M059J (cell line): ENCODE measurements around the gene ALDH3B1. TPM values are rescaled to one million over a fixed set of nuclear protein-coding genes. Genes with fewer than 3 reads are reported as not detected.
"Not testable (repeated sequence)": the region's sequence is repeated elsewhere in the genome, so short reads cannot be mapped to it uniquely, and the experiment has no call there.

Source experiments
- DNase-seq: peaks from one replicate; pipeline ENCODE4 v3.0.0-alpha.2; 2012; ENCODE audit warnings: low read depth
- total RNA-seq: library from RNA; depleted of rRNA; stranded (reverse); fragments of >200 nt; shearing (Covaris generic); gene quantifications from 2 replicates; pipeline ENCODE4 v1.2.3, GENCODE V29; 2014; rRNA removed

ALDH3B1 gene, protein sequence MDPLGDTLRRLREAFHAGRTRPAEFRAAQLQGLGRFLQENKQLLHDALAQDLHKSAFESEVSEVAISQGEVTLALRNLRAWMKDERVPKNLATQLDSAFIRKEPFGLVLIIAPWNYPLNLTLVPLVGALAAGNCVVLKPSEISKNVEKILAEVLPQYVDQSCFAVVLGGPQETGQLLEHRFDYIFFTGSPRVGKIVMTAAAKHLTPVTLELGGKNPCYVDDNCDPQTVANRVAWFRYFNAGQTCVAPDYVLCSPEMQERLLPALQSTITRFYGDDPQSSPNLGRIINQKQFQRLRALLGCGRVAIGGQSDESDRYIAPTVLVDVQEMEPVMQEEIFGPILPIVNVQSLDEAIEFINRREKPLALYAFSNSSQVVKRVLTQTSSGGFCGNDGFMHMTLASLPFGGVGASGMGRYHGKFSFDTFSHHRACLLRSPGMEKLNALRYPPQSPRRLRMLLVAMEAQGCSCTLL
- 11.0 and 16.8 TPM in 2 replicates for total RNA-seq

DNA sequence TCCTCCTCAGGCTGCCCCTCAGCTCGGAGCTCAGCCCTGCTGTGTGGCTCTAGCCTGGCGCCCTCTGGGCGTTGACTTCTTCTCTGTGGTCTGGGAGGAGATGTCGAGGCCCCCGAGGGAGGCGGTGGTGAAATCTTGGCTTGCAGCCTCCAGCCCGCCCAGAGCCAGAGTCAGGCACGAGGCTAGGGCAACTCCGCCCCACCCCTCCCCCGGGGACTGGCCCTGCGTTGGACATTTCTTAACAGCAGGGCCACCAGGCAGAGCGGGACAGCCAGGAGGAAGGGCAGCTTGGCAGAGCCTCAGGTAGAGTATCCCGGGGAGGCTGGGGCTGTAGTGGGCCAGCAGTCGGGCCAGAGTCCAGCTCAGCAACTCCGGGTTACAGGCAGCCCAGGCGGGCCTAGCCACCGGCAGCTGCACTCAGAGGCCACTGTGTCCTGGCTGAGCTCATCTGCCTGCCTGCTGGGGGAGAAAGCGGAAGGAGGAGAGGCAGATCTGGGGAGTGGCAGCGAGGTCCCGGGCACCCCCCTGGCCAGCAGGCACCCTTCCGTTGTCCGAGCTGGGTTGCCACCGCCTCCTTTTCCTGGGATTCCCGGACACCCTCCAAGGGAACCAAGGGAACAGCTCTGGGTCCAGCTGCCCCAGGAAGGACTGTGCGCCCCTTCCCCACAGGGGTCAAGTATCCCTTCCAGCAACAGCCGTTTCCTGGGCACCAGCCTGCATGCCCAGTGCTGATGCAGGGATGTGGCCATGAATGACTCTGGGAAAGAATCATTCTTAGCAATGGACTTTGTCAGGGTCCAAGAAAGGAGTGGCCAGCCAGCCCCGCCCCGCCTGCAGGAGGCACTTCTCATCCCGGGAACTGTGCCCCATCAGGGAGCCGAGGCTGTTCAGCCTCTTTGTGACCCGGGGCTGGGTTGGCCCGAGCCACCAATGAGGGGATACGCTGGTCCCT lies at the start of gene ALDH3B1:
Gene ALDH3B1 (plus strand): TSS at position 238 of the 952 bp plus-strand sequence. CDS start 4,971 bp downstream, outside the sequence.
- DNase-seq = peak; percentile 95

- not testable (repeated sequence) for DNase-seq
Measured at GRCh38 chr11:67963217-67963616, 46.9 kb upstream of the ALDH3B1 start.

DNA sequence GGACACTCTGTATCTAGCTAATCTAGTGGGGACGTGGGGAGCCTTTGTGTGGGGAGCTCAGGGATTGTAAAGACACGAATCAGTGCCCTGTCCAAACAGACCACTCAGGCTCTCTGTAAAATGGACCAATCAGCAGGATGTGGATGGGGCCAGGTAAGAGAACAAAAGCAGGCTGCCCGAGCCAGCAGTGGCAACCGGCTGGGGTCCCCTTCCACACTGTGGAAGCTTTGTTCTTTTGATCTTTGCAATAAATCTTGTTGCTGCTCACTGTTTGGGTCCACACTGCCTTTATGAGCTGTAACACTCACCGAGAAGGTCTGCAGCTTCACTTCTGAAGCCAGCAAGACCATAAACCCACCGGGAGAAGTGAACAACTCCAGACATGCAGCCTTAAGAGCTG lies 46.2 kb upstream of the ALDH3B1 start:
- DNase-seq = not testable (repeated sequence)

GRCh38 chr11:67964746-67965145 lies 45.4 kb upstream of the ALDH3B1 start:
- DNase-seq = not testable (repeated sequence)

GRCh38 chr11:67965830-67966348 lies 44.2 kb upstream of the ALDH3B1 start:
- not testable (repeated sequence) for DNase-seq

- not testable (repeated sequence) for DNase-seq
Measured at GRCh38 chr11:67974746-67975145, 35.4 kb upstream of the ALDH3B1 start.

GRCh38 chr11:67978766-67979418 lies 31.2 kb upstream of the ALDH3B1 start:
- not testable (repeated sequence) for DNase-seq

DNA sequence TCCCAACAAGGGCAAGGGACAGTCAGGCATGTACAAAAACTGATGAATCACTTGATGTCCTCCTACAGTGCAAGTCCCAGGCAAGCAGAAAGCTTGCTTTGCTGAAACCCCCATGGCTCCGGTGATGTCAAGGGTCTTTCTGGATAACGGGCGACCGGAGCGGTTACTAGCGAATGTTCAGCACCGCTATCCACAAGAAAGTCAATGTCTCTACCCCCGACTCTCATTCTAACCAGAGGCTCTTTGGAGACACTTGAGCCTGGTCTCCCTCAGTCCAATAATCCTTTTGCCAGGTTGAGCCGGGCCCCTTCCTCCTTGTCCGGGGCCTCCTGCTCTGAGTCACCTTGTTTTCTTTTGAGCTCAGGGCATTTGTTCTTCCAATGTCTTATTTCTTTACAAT lies 28.9 kb upstream of the ALDH3B1 start:
- DNase-seq = not testable (repeated sequence)

GRCh38 chr11:67982255-67982857 lies 27.8 kb upstream of the ALDH3B1 start:
- DNase-seq = not testable (repeated sequence)

DNA sequence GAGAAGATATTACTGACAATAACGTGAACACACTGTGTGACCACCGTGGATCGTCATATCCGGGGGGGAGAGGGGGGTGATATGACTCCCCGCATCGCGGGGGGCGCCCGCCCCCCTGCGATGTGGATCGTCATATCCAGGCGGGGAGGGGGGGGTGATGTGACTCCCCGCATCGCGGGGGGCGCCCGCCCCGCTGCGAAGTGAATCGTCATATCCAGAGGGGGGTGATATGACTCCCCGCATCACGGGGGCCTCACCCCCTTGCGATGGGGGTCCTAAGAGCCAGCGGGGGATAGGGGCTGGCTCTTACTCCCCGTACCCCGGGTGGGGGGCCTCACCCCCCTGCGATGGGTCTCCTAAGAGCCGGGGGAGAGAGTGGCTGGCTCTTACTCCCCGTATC lies 26.2 kb upstream of the ALDH3B1 start:
- DNase-seq = no peak

DNA sequence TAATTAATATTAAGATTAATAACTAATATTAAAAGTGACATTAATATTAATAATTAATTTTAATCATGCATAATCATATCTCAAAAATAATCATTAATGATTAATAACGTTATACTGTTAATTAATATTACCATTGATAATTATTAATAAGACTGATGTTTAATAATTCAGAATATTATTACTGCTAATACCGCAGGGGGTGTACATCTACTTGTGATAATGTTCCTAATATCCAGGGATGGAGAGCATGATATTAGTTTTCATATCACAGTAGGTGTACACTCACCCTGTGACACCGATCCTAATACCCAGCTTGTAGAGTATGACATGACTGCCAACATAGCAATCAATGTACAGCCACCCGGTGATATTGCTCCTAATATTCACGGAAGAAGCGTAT lies 24.8 kb upstream of the ALDH3B1 start:
- not testable (repeated sequence) for DNase-seq

- not testable (repeated sequence) for DNase-seq
Measured at GRCh38 chr11:67990546-67991346, 19.4 kb upstream of the ALDH3B1 start.

DNA sequence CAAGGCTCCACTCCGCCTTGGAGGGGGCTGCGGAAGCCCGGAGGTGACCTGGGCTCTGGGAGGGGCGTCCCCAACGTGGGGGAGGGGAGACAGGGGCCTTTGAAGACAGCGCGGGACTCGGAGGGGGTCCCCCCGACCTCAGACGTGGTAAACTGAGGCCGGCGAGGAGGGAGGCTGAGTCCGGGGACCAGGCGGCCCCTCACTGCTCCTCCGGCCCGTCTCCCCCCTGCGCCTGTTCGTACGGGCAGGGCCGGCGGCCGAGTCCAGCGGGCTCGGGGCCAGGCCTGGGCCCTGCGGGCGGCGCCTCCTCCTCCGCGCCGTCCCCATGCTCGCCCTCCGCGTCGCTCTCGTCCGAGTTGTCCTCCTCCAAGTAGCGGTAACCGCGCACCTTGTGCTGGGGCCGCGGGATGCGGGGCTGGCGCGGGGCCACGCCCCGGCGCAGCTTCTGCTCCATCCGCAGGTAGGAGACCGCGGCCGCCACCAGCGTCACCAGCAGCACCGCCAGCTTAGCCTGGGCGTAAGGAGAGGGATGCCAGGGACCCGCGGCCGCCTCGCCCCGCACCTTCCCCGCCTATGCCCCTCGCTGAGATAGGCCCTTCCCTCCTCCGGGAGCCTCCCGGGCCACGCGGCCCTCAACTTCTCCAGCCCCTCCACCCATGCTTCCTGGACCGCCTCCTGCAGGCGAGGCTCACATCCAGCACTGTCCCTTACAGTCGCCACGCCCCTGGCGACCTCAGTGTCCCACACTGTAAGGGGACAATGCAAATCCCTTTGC lies 18.6 kb upstream of the ALDH3B1 start:
- DNase-seq = not testable (repeated sequence)

- not testable (repeated sequence) for DNase-seq
Measured at GRCh38 chr11:67993821-67994220, 16.3 kb upstream of the ALDH3B1 start.

DNA sequence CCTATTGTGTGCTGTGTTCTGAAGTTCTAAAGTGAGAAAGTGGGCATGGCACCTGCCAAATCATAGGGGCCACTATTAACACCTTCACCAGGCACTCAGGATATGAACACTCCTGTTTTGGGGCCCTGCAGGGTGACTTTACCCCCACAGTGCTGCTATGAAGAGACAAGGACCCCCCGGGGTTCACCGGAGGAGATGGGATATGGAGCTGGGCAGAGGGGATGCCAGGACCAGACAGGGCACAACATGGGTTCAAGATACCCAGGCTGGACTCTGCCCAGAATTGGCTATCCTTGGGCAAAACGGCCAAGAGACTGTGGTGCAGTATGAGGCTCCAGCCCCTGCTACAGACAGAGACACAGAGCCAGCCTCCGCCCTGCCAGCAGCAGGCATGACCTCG lies 15.7 kb upstream of the ALDH3B1 start:
- not testable (repeated sequence) for DNase-seq

DNA sequence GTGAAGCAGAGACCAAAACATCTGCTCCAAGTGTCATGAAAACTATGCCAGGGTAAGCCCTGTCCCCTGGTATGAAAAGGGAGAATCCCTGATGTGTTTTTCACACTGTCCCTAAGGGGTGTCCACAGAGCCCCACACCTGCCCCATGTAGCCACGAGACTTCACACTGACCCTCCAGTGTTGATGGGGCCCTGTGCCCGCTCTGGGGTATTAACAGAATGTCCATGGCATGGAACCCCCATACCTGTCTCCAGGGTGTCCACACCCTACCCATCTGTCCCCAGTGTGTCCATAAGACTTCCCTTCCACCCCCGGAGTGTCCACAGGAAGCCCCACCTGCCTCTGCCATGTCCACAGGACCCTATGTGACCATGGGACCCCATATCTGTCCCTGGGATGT lies 15.0 kb upstream of the ALDH3B1 start:
- not testable (repeated sequence) for DNase-seq

- not testable (repeated sequence) for DNase-seq
Measured at GRCh38 chr11:67995579-67995978, 14.5 kb upstream of the ALDH3B1 start.

DNA sequence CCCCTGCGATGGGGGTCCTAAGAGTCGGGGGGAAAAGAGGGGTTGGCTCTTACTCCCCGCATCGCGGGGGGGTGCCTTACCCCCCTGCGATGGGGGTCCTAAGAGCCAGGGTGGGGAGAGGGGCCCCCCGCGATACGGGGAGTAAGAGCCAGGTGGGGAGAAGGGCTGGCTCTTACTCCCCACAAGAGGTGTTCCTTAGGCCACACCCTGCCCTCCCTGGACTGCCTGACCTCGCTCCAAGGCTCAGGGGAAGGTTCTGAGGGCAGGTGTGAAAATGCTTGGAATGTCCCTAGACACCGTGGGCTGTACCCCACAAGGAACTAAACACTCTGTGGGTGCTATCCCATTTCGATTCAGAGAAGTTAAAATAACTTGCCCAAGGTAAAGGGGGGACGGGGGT lies 14.1 kb upstream of the ALDH3B1 start:
- DNase-seq = no peak
